Rectal smooth muscle tissue (tissue), 1 donor: ENCODE results near the gene ABCF2.
A peak's percentile ranks its signal among the peaks of the same experiment; 100 is the strongest.

Experiments used
- H3K27ac ChIP-seq: one replicate; pipeline ENCODE4 v1.7.0; 2013; ENCODE audit warnings: low read depth, low read length, inconsistent platforms
- H3K27me3 ChIP-seq: one replicate; pipeline ENCODE4 v1.7.0; 2013; ENCODE audit warnings: low read length; ENCODE audit not compliant: control insufficient read depth, insufficient read depth
- H3K36me3 ChIP-seq: one replicate; pipeline ENCODE4 v1.7.0; 2013; ENCODE audit warnings: low read length; ENCODE audit not compliant: control insufficient read depth, insufficient read depth
- H3K4me1 ChIP-seq: one replicate; pipeline ENCODE4 v1.7.0; 2013; ENCODE audit warnings: low read length; ENCODE audit not compliant: control insufficient read depth, insufficient read depth
- H3K4me3 ChIP-seq: one replicate; pipeline ENCODE4 v1.7.0; 2013; ENCODE audit warnings: low read length
- H3K9ac ChIP-seq: one replicate; pipeline ENCODE4 v1.7.0; 2013; ENCODE audit warnings: low read length

ABCF2 gene

DNA sequence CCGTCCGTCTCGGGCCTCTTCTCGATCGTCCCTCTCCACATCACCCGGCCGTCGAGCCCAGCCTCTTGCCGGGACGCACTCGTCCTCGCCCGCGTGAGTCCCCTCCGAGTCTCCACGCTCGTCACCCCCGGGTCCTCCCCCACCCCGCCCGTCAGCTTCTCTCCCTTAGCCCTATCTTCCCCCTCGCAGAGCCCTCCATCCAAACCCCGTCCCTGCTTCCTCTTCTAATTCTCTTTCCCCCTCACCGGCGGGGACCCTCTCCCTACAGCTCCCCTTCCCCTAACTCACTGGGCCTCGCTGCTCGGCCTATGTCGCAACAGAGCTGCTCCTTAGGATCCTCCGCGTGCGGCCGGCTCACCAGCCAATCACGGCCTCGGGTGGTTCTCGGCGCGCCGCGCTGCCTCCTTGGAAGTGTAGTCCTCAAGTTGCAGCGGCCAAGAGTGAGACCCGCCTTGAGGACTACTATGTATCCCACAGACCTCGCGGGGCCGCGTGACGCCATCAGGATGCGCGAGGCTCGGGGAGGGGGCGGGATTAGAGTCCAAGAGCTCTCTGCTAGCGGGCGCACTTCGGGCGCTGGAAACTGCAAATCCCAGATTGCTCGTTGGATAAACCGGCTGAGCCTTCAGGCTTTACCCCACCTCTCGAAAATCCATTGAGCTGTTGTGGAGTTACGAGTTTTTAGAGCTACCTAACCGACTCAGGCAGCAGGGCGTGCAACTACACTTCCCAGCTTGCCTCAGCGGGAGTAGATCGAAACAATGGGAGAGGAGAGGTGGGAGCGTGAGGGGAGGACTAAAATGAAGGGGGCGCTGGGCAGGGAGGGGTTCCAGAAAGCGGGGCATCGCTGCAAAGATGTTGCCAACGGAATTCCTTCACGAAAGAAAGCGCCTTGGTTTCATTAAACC lies at the start of gene ABCF2:
TSS of gene ABCF2 (minus strand) at position 331 of the 908 bp plus-strand sequence. CDS start 747 bp downstream, outside the sequence.
- Histone ChIP-seq H3K27ac (peak within 1 kb of the TSS; percentile 76), H3K9ac (peak within 1 kb of the TSS; percentile 35), H3K36me3 (peaks cover 19% of the 10 kb centered on the region), H3K4me3 (peak within 1 kb of the TSS; percentile 76), H3K27me3 (no peaks in the 10 kb centered on the region), H3K4me1 (peaks cover 10% of the 10 kb centered on the region)

- no peaks in the 10 kb centered on the region for H3K36me3 ChIP-seq
- peak overlapping the region; percentile 37 for H3K4me3 ChIP-seq
- no peak overlapping the region for H3K27ac ChIP-seq
- no peak overlapping the region for H3K9ac ChIP-seq
- H3K4me1 ChIP-seq = peaks cover 4% of the 10 kb centered on the region
- peaks cover 4% of the 10 kb centered on the region for H3K27me3 ChIP-seq
Measured at GRCh38 chr7:151275813-151276577, 49.0 kb upstream of the ABCF2 start.

- Histone ChIP-seq H3K27ac (no peak overlapping the region), H3K9ac (no peak overlapping the region), H3K4me3 (no peak overlapping the region), H3K27me3 (peaks cover 4% of the 10 kb centered on the region), H3K4me1 (peaks cover 4% of the 10 kb centered on the region), H3K36me3 (no peaks in the 10 kb centered on the region)
Measured at GRCh38 chr7:151274936-151275812, 48.2 kb upstream of the ABCF2 start.

- H3K36me3 ChIP-seq = no peaks in the 10 kb centered on the region
- H3K27me3 ChIP-seq = peaks cover 2% of the 10 kb centered on the region
- H3K27ac ChIP-seq = no peak overlapping the region
- H3K4me3 ChIP-seq = no peak overlapping the region
- no peak overlapping the region for H3K9ac ChIP-seq
- H3K4me1 ChIP-seq = peaks cover 4% of the 10 kb centered on the region
Measured at GRCh38 chr7:151274396-151274795, 47.4 kb upstream of the ABCF2 start.

- Histone ChIP-seq H3K27ac (no peak overlapping the region), H3K4me1 (peaks cover 4% of the 10 kb centered on the region), H3K36me3 (no peaks in the 10 kb centered on the region)
Measured at GRCh38 chr7:151273651-151274390, 46.8 kb upstream of the ABCF2 start.

DNA sequence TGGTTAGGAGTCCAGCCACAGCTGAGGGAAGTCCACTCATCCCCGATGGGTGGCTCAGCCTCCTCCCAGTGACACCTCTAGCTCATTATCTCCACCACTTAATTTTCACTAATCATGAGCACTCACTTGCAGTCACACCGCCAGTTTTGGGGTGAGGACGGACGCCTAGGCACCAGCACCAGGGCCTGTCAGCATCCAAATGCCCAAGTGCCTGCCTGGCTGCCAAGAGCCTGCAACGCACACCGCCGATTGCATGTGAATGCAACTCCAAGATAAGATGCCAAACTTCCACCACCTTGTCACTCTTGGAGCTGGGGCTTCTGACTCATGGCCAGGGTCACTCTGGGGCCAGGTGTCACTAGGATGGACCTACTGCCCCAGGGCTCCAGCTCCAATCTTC lies 45.9 kb upstream of the ABCF2 start:
- Histone ChIP-seq H3K27ac (no peak overlapping the region), H3K9ac (no peak overlapping the region), H3K36me3 (no peaks in the 10 kb centered on the region), H3K27me3 (peaks cover 2% of the 10 kb centered on the region), H3K4me3 (no peak overlapping the region), H3K4me1 (peaks cover 4% of the 10 kb centered on the region)

More at GRCh38 chr7:151273651-151274390, 46.8 kb upstream of the ABCF2 start:
- Histone ChIP-seq H3K4me3 (no peak overlapping the region), H3K9ac (no peak overlapping the region), H3K27me3 (peaks cover 2% of the 10 kb centered on the region)

DNA sequence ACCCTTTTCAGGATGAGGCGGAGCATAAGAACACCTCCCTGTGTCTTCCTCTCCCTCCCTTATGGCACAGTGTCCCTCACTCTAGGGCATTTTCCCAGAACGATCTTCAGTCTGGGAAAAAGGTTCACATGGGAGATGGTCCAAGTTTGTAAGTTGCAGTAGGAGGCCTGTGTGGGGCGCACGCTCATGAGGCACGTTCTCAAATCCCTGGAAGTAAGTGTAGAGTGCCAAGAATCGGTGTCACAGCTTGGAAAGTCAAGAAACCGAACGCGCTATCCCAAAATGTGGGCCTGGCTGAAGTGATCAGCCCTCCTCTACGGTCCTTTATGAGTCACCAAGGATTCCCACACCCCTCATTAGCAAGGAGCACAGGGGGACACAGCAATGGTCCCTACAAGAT lies 45.4 kb upstream of the ABCF2 start:
- Histone ChIP-seq H3K4me1 (peaks cover 2% of the 10 kb centered on the region), H3K36me3 (no peaks in the 10 kb centered on the region)

GRCh38 chr7:151271699-151272355 lies 44.8 kb upstream of the ABCF2 start:
- no peak overlapping the region for H3K4me3 ChIP-seq
- no peaks in the 10 kb centered on the region for H3K27me3 ChIP-seq
- no peak overlapping the region for H3K27ac ChIP-seq
- no peaks in the 10 kb centered on the region for H3K4me1 ChIP-seq
- H3K9ac ChIP-seq = no peak overlapping the region
- H3K36me3 ChIP-seq = no peaks in the 10 kb centered on the region

More for the DNA sequence above, 45.4 kb upstream of the ABCF2 start:
- H3K27ac ChIP-seq = no peak overlapping the region
- H3K4me3 ChIP-seq = no peak overlapping the region
- no peak overlapping the region for H3K9ac ChIP-seq
- no peaks in the 10 kb centered on the region for H3K27me3 ChIP-seq

- Histone ChIP-seq H3K4me3 (no peak overlapping the region), H3K27me3 (no peaks in the 10 kb centered on the region), H3K36me3 (no peaks in the 10 kb centered on the region), H3K27ac (no peak overlapping the region), H3K4me1 (no peaks in the 10 kb centered on the region), H3K9ac (no peak overlapping the region)
Measured at GRCh38 chr7:151269511-151269910, 42.5 kb upstream of the ABCF2 start.

DNA sequence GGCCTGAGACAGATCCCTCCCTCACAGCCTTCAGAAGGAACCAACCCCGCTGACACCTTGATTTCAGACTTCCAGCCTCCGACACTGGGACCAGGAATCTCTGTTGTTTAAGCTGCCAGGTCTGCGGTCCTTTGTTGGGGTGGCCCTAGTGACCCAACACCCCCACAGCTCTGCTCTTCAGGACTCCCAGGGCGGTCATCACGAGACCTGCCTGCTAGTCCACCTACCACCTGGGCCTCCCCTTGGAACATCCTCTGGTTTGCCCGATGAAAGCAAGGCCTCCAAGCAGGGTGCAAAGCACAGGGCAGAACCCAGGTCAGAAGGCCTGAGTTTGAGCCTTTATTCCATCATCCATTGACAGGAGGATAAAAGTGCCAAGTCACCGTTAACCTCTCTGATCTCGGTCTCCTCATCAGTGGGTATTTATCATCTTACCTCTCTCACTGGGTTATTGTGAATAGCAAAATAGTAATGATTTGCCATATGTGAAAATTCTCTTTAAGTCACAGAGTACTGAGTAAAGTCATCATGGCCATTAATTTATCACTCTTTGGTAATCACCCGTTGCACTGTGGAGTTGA lies 38.4 kb upstream of the ABCF2 start:
- H3K27ac ChIP-seq = no peak overlapping the region
- H3K4me1 ChIP-seq = no peaks in the 10 kb centered on the region
- H3K36me3 ChIP-seq = no peaks in the 10 kb centered on the region
- no peaks in the 10 kb centered on the region for H3K27me3 ChIP-seq
- H3K4me3 ChIP-seq = no peak overlapping the region
- no peak overlapping the region for H3K9ac ChIP-seq

- H3K4me1 ChIP-seq = no peaks in the 10 kb centered on the region
- H3K27me3 ChIP-seq = no peaks in the 10 kb centered on the region
- H3K9ac ChIP-seq = no peak overlapping the region
- no peak overlapping the region for H3K4me3 ChIP-seq
- H3K27ac ChIP-seq = no peak overlapping the region
- no peaks in the 10 kb centered on the region for H3K36me3 ChIP-seq
Measured at GRCh38 chr7:151264615-151265014, 37.6 kb upstream of the ABCF2 start.
